Heart right ventricle (tissue), 16 donors: Measurements from ENCODE around the gene SLC22A23. TPM values are rescaled to one million over a fixed set of nuclear protein-coding genes. Genes with fewer than 3 reads are reported as not detected.

Experiments used
- ATAC-seq, 8 donors: fragments of 200-7000 bp; cut with Tn5 transposase; one replicate each; pipeline ENCODE4 v1.9.1; 2020; ENCODE audit warnings: mild to moderate bottlenecking in 8 of 8, moderate library complexity in 8 of 8, moderate number of reproducible peaks in 1 of 8
- DNase-seq, 2 donors: peaks; one replicate each; pipeline ENCODE4 v3.0.0-alpha.2; 2020
- H3K27ac ChIP-seq, 10 donors: fragments of 200-600 bp; sonication (generic) in 2 of 10; one replicate each; pipeline versions ENCODE4 v1.5.0 to v1.8.0; 2020 to 2022; ENCODE audit warnings: mild to moderate bottlenecking in 3 of 10
- H3K27me3 ChIP-seq, 7 donors: fragments of 200-600 bp; one replicate each; pipeline ENCODE4 v1.8.0; 2021 to 2022; ENCODE audit warnings: mild to moderate bottlenecking in 2 of 7
- H3K36me3 ChIP-seq, 9 donors: fragments of 200-600 bp; sonication (generic) in 1 of 9; one replicate each; pipeline versions ENCODE4 v1.5.0 to v1.8.0; 2020 to 2022; ENCODE audit warnings: mild to moderate bottlenecking in 2 of 9
- H3K4me1 ChIP-seq, 9 donors: fragments of 200-600 bp; sonication (generic) in 1 of 9; one replicate each; pipeline versions ENCODE4 v1.5.0 to v1.8.0; 2020 to 2022; ENCODE audit warnings: mild to moderate bottlenecking in 4 of 9
- H3K4me3 ChIP-seq, 10 donors: fragments of 200-600 bp; sonication (generic) in 2 of 10; one replicate each; pipeline versions ENCODE4 v1.5.0 to v1.8.0; 2020 to 2022; ENCODE audit warnings: mild to moderate bottlenecking in 7 of 10, moderate library complexity in 2 of 10
- H3K9me3 ChIP-seq, 11 donors: fragments of 200-600 bp in 10 of 11; sonication (generic) in 2 of 11; one replicate each; pipeline versions ENCODE4 v1.5.0 to v1.8.0; 2013 to 2022; ENCODE audit warnings: mild to moderate bottlenecking in 2 of 11, control low read depth in 1 of 11, moderate library complexity in 1 of 11
- CTCF ChIP-seq, 9 donors: fragments of 200-600 bp; sonication (generic) in 2 of 9; IDR thresholded peaks; one replicate each; pipeline versions ENCODE4 v1.5.0 to v1.8.0; 2021 to 2022; ENCODE audit warnings: antibody characterized with exemption in 9 of 9, mild to moderate bottlenecking in 5 of 9, moderate library complexity in 1 of 9
- WGBS, 2 donors: extraction: QIAGEN DNeasy Blood & Tissue Kit; methylation state at CpG; one replicate each; pipeline ENCODE4 v1.1.7; 2013; ENCODE audit warnings: inconsistent platforms in 1 of 2; 5-methylcytosine and 5-hydroxymethylcytosine counted together
- intact Hi-C, 10 donors: fragments of 100-400 bp; cut with DNase I; formaldehyde crosslinking; loops; one replicate each; pipeline versions ENCODE4 v1.11.1 to v1.14.2; 2022
- polyA plus RNA-seq, 2 donors: library from polyadenylated mRNA; stranded (reverse); fragments of 200-250 nt; gene quantifications; one replicate each; pipeline ENCODE4 v1.2.3, GENCODE V29; 2013
- total RNA-seq, 10 donors: library from RNA; stranded (reverse); fragmentation: NEBNext Ultra II Directional in 3 of 10; extraction: Animal tissue kit (Norgen Biotek cat#: 25700) in 3 of 10; gene quantifications; one replicate each; pipeline versions ENCODE4 v1.2.1 to v1.2.4, GENCODE V29; 2021 to 2023
- donor health status: Arrhythmogenic right ventricular cardiomyopathy.
- donor health status: ischemic (EF 13 %, LVEDD 7.1; RV severe dilation, severe dysfunction).
- donor health status: healthy with polysubstance abuse.
- donor health status: DM: no; HTN: yes; CAD: no.
- donor health status: DM: no; HTN: no; CAD: no.
- donor health status: ischemic (EF 25% LVEDD 6.9; RV normal size, moderate dysfunction).
- donor health status: ischemic (EF 25% LVEDD 5.7; RV mildly dilated, moderate dysfunction).
- donor health status: healthy.
- donor health status: DM: yes; HTN: yes; CAD: no.
- donor health status: Ischemic cardiomyopathy.
- donor health status: ischemic (EF 35%, LVEDD 5.7; RV mildly dilated, moderate dysfunction).
- donor health status: nonischemic (EF 11% LVEDD 7.7; RV severe dilation, severe dysfunction).
- donor health status: DM: yes; HTN: yes; CAD: no.
- donor health status: PGD.
- donor health status: ischemic (EF 29% LVEDD 5.4; RV normal size, mild dysfunction).
- donor health status: nonischemic (EF 23%, LVEDD 6.1; RV moderate dilation, normal function).

The SLC22A23 gene
- total and polyA plus RNA-seq, 12 donors: 1.9 to 7.8 (median 5.1) TPM

- no peaks in the 10 kb centered on the region for H3K9me3 ChIP-seq
- no peaks in the 10 kb centered on the region for H3K36me3 ChIP-seq
- intact Hi-C loops: loop anchor here in 8 of 10 donors (2.0 to 10.0 kb wide), 7 partner anchors 89 to 259 kb away; partner anchors contain the start of genes NQO2 (in 3 of the 8) and TUBB2A (in 1 of the 8)
- ATAC-seq (no peak), DNase-seq (no peak)
- H3K27me3 ChIP-seq: peaks cover 0 to 20% (median 4%) of the 10 kb centered on the region in 7 donors
- no peak for TF ChIP-seq CTCF (IDR thresholded peaks at IDR 0.05)
- peaks cover 0 to 34% (median 15%) of the 10 kb centered on the region in 9 donors for H3K4me1 ChIP-seq
- 96 to 97% methylated on average over 40 of the region's 40 CpGs for WGBS, 2 donors
- H3K4me3 ChIP-seq: no peak overlapping the region
- no peak overlapping the region for H3K27ac ChIP-seq
Observed at GRCh38 chr6:3253597-3253961, 203.3 kb downstream of the SLC22A23 start.

- H3K27ac ChIP-seq: peak overlapping the region in 1 of 10 donors; percentile 55
- H3K27me3 ChIP-seq: peaks cover 0 to 25% (median 9%) of the 10 kb centered on the region in 7 donors
- no peak for TF ChIP-seq CTCF (IDR thresholded peaks at IDR 0.05)
- peaks cover 0 to 33% (median 11%) of the 10 kb centered on the region in 9 donors for H3K4me1 ChIP-seq
- 92 to 93% methylated on average over 22 of the region's 22 CpGs for WGBS, 2 donors
- intact Hi-C loops: loop anchor here in 8 of 10 donors (2.0 to 10.0 kb wide), 7 partner anchors 88 to 258 kb away; partner anchors contain the start of genes NQO2 (in 3 of the 8) and TUBB2A (in 1 of the 8)
- no peak for DNase-seq
- H3K4me3 ChIP-seq: no peak overlapping the region
- H3K9me3 ChIP-seq: no peaks in the 10 kb centered on the region
- H3K36me3 ChIP-seq: no peaks in the 10 kb centered on the region
- ATAC-seq: no peak
Observed at GRCh38 chr6:3252861-3253596, 203.8 kb downstream of the SLC22A23 start.

- DNase-seq: no peak
- no peak for TF ChIP-seq CTCF (IDR thresholded peaks at IDR 0.05)
- 72 to 80% methylated on average over 10 of the region's 10 CpGs for WGBS, 2 donors
- H3K4me3 ChIP-seq: no peak overlapping the region
- H3K27ac ChIP-seq: peak overlapping the region in 1 of 10 donors; percentile 55
- peak in 5 of 8 donors; percentile 21 to 55 (median 48) for ATAC-seq
- H3K9me3 ChIP-seq: no peaks in the 10 kb centered on the region
- intact Hi-C loops: loop anchor here in 8 of 10 donors (2.0 to 10.0 kb wide), 7 partner anchors 88 to 258 kb away; partner anchors contain the start of genes NQO2 (in 3 of the 8) and TUBB2A (in 1 of the 8)
- H3K27me3 ChIP-seq: peaks cover 0 to 32% (median 13%) of the 10 kb centered on the region in 7 donors
- H3K4me1 ChIP-seq: peaks cover 0 to 40% (median 15%) of the 10 kb centered on the region in 9 donors
- H3K36me3 ChIP-seq: no peaks in the 10 kb centered on the region
Observed at GRCh38 chr6:3252369-3252768, 204.5 kb downstream of the SLC22A23 start.

GRCh38 chr6:3251462-3252314 is 205.2 kb downstream of the SLC22A23 start:
- DNase-seq: peak; percentile 85
- WGBS, 2 donors: 36 to 37% methylated on average over 20 of the region's 20 CpGs
- H3K9me3 ChIP-seq: no peaks in the 10 kb centered on the region
- H3K27ac ChIP-seq: no peak overlapping the region
- TF ChIP-seq CTCF (IDR thresholded peaks at IDR 0.05): peak; percentile 88 to 98 (median 97)
- peaks cover 0 to 39% (median 13%) of the 10 kb centered on the region in 7 donors for H3K27me3 ChIP-seq
- intact Hi-C loops: loop anchor here (1.0 to 10.0 kb wide), 11 partner anchors 87 to 257 kb away; partner anchors contain the start of genes NQO2 (in 3 of the 10) and TUBB2A (in 1 of the 10)
- peak; percentile 73 to 90 (median 83) for ATAC-seq
- H3K4me1 ChIP-seq: peaks cover 0 to 40% (median 15%) of the 10 kb centered on the region in 9 donors
- H3K36me3 ChIP-seq: no peaks in the 10 kb centered on the region
- H3K4me3 ChIP-seq: peak overlapping the region in 2 of 10 donors; percentile 16 to 27
